ENCODE data around the gene FANCE.

The FANCE gene, protein sequence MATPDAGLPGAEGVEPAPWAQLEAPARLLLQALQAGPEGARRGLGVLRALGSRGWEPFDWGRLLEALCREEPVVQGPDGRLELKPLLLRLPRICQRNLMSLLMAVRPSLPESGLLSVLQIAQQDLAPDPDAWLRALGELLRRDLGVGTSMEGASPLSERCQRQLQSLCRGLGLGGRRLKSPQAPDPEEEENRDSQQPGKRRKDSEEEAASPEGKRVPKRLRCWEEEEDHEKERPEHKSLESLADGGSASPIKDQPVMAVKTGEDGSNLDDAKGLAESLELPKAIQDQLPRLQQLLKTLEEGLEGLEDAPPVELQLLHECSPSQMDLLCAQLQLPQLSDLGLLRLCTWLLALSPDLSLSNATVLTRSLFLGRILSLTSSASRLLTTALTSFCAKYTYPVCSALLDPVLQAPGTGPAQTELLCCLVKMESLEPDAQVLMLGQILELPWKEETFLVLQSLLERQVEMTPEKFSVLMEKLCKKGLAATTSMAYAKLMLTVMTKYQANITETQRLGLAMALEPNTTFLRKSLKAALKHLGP

DNA sequence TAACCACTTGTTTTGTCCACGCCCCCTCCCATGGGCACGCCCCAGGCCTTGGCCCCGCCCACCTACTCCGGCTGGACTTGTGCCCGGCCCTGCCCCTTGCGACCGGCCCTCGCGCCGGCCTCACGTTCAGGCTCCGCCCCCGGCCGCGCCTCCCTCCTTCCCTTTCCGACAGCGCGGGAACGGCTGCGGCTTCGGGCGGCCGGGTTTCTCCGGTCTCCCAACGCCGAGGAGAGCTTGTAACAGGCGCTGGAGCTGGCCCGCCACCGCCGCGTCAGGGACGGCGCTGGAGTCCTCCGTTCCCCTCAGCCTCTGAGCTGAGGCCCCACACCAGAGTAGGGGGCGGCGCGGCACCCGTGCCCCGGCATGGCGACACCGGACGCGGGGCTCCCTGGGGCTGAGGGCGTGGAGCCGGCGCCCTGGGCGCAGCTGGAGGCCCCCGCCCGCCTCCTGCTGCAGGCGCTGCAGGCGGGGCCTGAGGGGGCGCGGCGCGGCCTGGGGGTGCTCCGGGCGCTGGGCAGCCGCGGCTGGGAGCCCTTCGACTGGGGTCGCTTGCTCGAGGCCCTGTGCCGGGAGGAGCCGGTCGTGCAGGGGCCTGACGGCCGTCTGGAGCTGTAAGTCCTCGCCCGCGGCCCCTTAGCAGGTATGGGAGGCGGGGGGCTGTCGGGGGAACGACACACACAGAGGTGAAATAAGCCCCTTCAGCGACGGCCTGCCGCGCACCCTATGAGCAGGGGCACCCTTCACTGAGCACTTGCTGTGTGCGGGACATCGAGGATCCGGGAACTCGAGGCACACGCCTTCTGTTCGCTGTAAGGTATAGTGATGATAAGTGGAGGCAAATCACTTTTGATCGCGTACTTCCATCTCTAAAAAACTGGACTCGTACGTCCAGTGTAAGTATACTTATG lies at the start of gene FANCE:
TSS of gene FANCE (plus strand) at position 156 of the 908 bp plus-strand sequence. CDS start at position 364, 208 bp downstream.
- Histone ChIP-seq H3K36me3 (replicated peaks) (no peaks in the 10 kb centered on the region), H3K27ac (no peak within 1 kb of the TSS), H3K4me3 (ENCODE audit: low read depth, low read length) (peak within 1 kb of the TSS; percentile 70), H3K27me3 (replicated peaks) (no peaks in the 10 kb centered on the region)
- TF ChIP-seq, protein P1, sequence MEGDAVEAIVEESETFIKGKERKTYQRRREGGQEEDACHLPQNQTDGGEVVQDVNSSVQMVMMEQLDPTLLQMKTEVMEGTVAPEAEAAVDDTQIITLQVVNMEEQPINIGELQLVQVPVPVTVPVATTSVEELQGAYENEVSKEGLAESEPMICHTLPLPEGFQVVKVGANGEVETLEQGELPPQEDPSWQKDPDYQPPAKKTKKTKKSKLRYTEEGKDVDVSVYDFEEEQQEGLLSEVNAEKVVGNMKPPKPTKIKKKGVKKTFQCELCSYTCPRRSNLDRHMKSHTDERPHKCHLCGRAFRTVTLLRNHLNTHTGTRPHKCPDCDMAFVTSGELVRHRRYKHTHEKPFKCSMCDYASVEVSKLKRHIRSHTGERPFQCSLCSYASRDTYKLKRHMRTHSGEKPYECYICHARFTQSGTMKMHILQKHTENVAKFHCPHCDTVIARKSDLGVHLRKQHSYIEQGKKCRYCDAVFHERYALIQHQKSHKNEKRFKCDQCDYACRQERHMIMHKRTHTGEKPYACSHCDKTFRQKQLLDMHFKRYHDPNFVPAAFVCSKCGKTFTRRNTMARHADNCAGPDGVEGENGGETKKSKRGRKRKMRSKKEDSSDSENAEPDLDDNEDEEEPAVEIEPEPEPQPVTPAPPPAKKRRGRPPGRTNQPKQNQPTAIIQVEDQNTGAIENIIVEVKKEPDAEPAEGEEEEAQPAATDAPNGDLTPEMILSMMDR (IDR thresholded peaks at IDR 0.05; ENCODE audit: low read depth, low read length, missing control alignments): no peak
- DNase-seq: peak; percentile 88
- in situ Hi-C loops (cut with HindIII; ENCODE audit: low pct_ligation_motif_present, low sequenced_read_pairs): no loop called here

DNA sequence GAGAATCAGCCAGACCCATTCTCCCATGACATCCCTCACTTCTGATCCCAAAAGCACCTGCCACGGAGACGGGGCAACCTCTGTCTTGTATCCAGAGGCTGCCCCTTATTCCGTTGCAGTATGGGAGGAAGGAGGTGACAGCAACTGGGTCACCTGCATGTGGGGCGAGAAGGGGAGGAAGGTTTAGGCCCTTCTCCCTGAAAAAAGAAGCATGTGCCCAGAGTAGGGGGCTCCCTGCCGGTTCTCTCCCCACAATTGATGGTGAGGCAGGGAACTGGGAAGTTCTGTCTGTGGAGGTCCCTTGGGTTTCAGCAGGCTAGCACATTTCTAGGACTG lies 49.3 kb upstream of the FANCE start:
- H3K27ac ChIP-seq: no peak overlapping the region
- in situ Hi-C loops (cut with HindIII; ENCODE audit: low pct_ligation_motif_present, low sequenced_read_pairs): no loop called here

DNA sequence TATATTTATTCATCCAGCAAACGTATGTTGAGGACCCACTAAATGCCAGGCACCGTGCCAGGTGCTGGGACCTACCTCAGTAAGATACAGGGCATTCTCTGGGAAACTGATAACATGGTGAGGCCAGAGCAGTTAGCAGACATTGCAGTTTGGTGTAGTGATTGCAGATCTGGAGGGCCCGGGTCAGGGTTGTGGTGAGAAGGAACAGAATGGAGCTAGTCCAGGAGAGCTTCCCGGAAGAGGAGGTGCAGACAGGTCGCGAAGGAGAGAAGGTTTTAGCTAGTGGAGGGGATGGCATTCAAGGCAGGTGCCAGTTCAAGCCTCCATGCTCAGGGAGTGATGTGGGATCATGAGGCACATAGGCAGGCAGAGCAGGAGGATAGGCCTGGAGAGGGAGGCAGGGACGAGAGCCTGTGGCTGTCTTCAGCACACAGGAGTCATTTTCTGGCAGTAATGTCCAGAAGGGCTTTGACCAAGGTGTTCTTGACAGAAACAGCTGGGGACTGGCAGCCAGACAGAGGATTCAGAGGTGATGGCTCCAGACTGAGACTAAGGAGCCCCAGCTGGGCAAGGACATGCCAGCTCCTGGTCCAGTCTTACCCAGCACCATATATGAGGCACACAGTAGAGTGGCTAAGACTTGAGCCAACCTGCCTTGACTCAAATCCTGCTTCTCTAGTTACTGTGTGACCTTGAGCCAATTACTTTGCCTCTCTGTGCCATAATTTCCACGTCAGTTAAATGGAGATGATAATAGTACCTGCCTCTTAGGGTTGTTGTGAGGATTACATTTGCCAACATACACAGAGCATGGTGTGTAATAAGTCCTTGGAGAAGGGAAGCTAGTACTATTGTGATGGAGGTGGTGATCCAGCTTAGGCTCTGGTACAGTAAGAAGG lies 48.3 kb upstream of the FANCE start:
- no peak for DNase-seq
- Histone ChIP-seq H3K36me3 (replicated peaks) (no peaks in the 10 kb centered on the region), H3K4me3 (ENCODE audit: low read depth, low read length) (no peak overlapping the region), H3K27ac (no peak overlapping the region), H3K27me3 (replicated peaks) (no peaks in the 10 kb centered on the region)
- in situ Hi-C loops (cut with HindIII; ENCODE audit: low pct_ligation_motif_present, low sequenced_read_pairs): no loop called here
- TF ChIP-seq, protein P1 (IDR thresholded peaks at IDR 0.05; ENCODE audit: low read depth, low read length, missing control alignments): no peak

More for the DNA sequence above, 49.3 kb upstream of the FANCE start:
- H3K27me3 ChIP-seq (replicated peaks): no peaks in the 10 kb centered on the region
- TF ChIP-seq, protein P1 (IDR thresholded peaks at IDR 0.05; ENCODE audit: low read depth, low read length, missing control alignments): no peak
- no peaks in the 10 kb centered on the region for H3K36me3 ChIP-seq (replicated peaks)
- no peak overlapping the region for H3K4me3 ChIP-seq (ENCODE audit: low read depth, low read length)
- no peak for DNase-seq

DNA sequence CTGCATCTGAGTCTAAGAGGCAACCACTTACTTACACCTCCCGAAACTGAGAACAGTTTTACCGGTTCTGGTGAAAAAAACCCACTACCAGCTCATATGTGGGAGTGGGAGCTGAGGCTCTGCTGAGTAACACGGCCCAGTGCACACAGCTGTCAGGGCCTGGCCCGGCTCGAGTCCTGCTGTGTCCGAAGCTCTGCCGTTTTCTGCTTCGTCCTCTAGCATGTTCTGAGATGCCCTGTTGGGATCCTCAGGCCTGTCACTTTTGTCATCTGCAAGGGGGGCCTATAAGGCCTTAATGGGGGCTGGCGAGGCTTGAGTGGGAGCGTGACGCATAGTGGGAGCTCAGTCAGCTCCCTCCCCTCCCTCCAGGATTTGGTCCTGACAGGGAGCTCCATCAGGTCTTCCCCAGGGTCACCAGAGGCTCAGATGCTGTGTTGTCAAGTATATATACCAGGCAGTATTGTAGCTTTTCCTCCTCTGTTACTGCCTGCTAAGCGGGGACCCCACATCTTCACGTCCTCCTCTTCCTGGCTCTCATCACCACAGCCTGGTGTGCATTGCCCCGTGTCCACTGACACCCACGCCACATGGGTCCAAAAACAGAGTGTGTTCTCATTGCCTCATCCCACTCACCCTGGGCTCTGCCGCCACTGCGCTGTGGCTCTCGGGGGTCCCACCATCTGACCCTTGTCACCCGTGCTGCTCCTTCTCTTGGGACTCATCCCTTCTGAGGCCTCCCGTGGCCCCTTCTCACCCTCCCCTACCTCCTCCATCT lies 45.2 kb upstream of the FANCE start:
- DNase-seq: no peak
- Histone ChIP-seq H3K27ac (no peak overlapping the region), H3K36me3 (replicated peaks) (peaks cover 10% of the 10 kb centered on the region), H3K27me3 (replicated peaks) (no peaks in the 10 kb centered on the region), H3K4me3 (ENCODE audit: low read depth, low read length) (no peak overlapping the region)
- TF ChIP-seq, protein P1 (IDR thresholded peaks at IDR 0.05; ENCODE audit: low read depth, low read length, missing control alignments): no peak
- in situ Hi-C loops (cut with HindIII; ENCODE audit: low pct_ligation_motif_present, low sequenced_read_pairs): no loop called here

DNA sequence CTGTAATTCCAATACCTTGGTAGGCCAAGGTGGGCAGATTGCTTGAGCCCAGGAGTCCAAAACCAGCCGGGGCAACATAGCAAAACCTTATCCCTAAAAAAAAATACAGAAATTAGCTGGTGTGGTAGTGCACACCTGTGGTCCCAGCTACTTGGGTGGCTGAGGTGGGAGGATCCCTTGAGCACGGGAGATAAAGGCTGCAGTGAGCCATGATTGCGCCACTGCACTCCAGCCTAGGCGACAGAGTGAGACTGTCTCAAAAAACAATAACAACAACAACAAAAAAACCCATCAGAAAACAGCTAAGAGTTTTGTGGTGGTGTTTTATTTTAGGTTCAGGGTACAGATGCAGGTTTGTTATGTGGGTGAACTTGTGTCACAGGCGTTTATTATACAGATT lies 42.9 kb upstream of the FANCE start:
- TF ChIP-seq, protein P1 (IDR thresholded peaks at IDR 0.05; ENCODE audit: low read depth, low read length, missing control alignments): no peak
- no peak overlapping the region for H3K27ac ChIP-seq
- H3K27me3 ChIP-seq (replicated peaks): no peaks in the 10 kb centered on the region
- in situ Hi-C loops (cut with HindIII; ENCODE audit: low pct_ligation_motif_present, low sequenced_read_pairs): no loop called here
- H3K4me3 ChIP-seq (ENCODE audit: low read depth, low read length): no peak overlapping the region
- H3K36me3 ChIP-seq (replicated peaks): peaks cover 24% of the 10 kb centered on the region
- no peak for DNase-seq
